OCI-LY3 (cell line): Measurements from ENCODE around the gene USP7.

Experiments used
- CTCF ChIP-seq: fragments of 200-600, 300-600 bp; sonication (generic); IDR thresholded peaks from 2 replicates; pipeline ENCODE4 v1.5.1; 2014; ENCODE audit warnings: antibody characterized with exemption, low read length, low read depth
- EZH2phosphoT487 ChIP-seq: fragments of 200-600 bp; shearing (Covaris generic); IDR thresholded peaks from 2 replicates; pipeline ENCODE4 v1.6.1; 2018; ENCODE audit warnings: antibody characterized with exemption, mixed run types, low read depth

GRCh38 chr16:8893976-8894690, 69.6 kb downstream of the USP7 start:
- TF ChIP-seq CTCF (no peak), EZH2phosphoT487 (no peak)
